Neuronal stem cell (in vitro differentiated cells): ENCODE data around the gene TMEM175.
"Not testable (repeated sequence)": the region's sequence is repeated elsewhere in the genome, so short reads cannot be mapped to it uniquely, and the experiment has no call there.

Source experiments
- DNase-seq: peaks from one replicate; pipeline ENCODE4 v3.0.0-alpha.2; 2013; ENCODE audit warnings: low spot score
- H2AFZ ChIP-seq: one replicate; pipeline ENCODE4 v1.6.1; 2013; ENCODE audit warnings: mild to moderate bottlenecking, low read length, inconsistent platforms
- H2AK5ac ChIP-seq: 2 replicates; pipeline ENCODE4 v1.6.1; 2013; ENCODE audit warnings: low read depth, mild to moderate bottlenecking, inconsistent platforms, low read length, moderate library complexity, mixed read lengths
- H2BK120ac ChIP-seq: 2 replicates; pipeline ENCODE4 v1.6.1; 2013; ENCODE audit warnings: low read depth, mild to moderate bottlenecking, inconsistent platforms, low read length, moderate library complexity, mixed read lengths
- H2BK12ac ChIP-seq: one replicate; pipeline ENCODE4 v1.6.1; 2013; ENCODE audit warnings: low read length, inconsistent platforms
- H2BK15ac ChIP-seq: 2 replicates; pipeline ENCODE4 v1.6.1; 2013; ENCODE audit warnings: mild to moderate bottlenecking, low read length, inconsistent platforms, mixed read lengths
- H2BK5ac ChIP-seq: one replicate; pipeline ENCODE4 v1.6.1; 2013; ENCODE audit warnings: inconsistent platforms, mild to moderate bottlenecking, low read length, moderate library complexity
- H3K14ac ChIP-seq: one replicate; pipeline ENCODE4 v1.6.1; 2013; ENCODE audit warnings: low read length, inconsistent platforms
- H3K18ac ChIP-seq: 2 replicates; pipeline ENCODE4 v1.6.1; 2013; ENCODE audit warnings: low read length, inconsistent platforms
- H3K23ac ChIP-seq: 2 replicates; pipeline ENCODE4 v1.6.1; 2013; ENCODE audit warnings: low read depth, mild to moderate bottlenecking, mixed read lengths, low read length, inconsistent platforms; ENCODE audit not compliant: poor library complexity
- H3K27ac ChIP-seq: replicated peaks from 3 replicates; pipeline ENCODE4 v1.5.1; 2013; ENCODE audit warnings: low read length, inconsistent platforms
- H3K27me3 ChIP-seq, 3 experiments: 2 replicates each; pipeline ENCODE4 v1.6.1; 2013; ENCODE audit warnings: low read length in 3 of 3, mild to moderate bottlenecking in 2 of 3, inconsistent platforms in 1 of 3, low read depth in 1 of 3, mixed read lengths in 1 of 3, moderate library complexity in 1 of 3; ENCODE audit not compliant: control insufficient read depth in 3 of 3, insufficient read depth in 3 of 3
- H3K36me3 ChIP-seq, 2 donors: replicated peaks in 1 of 2; 2 replicates each; pipeline ENCODE4 v1.6.1; 2013; ENCODE audit warnings: low read length in 2 of 2; ENCODE audit not compliant: control insufficient read depth in 2 of 2, insufficient read depth in 2 of 2
- H3K4ac ChIP-seq: 2 replicates; pipeline ENCODE4 v1.6.1; 2013; ENCODE audit warnings: inconsistent platforms, mild to moderate bottlenecking, low read length, moderate library complexity
- H3K4me1 ChIP-seq, 2 donors: 1 replicate in 1 of 2; 2 replicates in 1 of 2; pipeline ENCODE4 v1.6.1; 2013; ENCODE audit warnings: low read length in 2 of 2, low read depth in 1 of 2; ENCODE audit not compliant: control insufficient read depth in 2 of 2, insufficient read depth in 1 of 2
- H3K4me2 ChIP-seq: one replicate; pipeline ENCODE4 v1.6.1; 2013; ENCODE audit warnings: mild to moderate bottlenecking, low read length, inconsistent platforms; ENCODE audit not compliant: insufficient read depth, poor library complexity, severe bottlenecking
- H3K4me3 ChIP-seq, 2 donors: 2 replicates each; pipeline ENCODE4 v1.5.1; 2013; ENCODE audit warnings: low read length in 2 of 2, mild to moderate bottlenecking in 2 of 2, inconsistent platforms in 1 of 2, moderate library complexity in 1 of 2
- H3K79me1 ChIP-seq: one replicate; pipeline ENCODE4 v1.6.1; 2013; ENCODE audit warnings: low read depth, mild to moderate bottlenecking, inconsistent platforms, low read length, moderate library complexity
- H3K9ac ChIP-seq: one replicate; pipeline ENCODE4 v1.6.1; 2013; ENCODE audit warnings: mild to moderate bottlenecking, low read depth, low read length, inconsistent platforms; ENCODE audit not compliant: poor library complexity
- H3K9me3 ChIP-seq, 2 donors: replicated peaks in 1 of 2; 2 replicates each; pipeline versions ENCODE3 to v1.6.1; 2013; ENCODE audit warnings: low read length in 2 of 2, mild to moderate bottlenecking in 2 of 2, inconsistent platforms in 1 of 2, low read depth in 1 of 2, mixed read lengths in 1 of 2, moderate library complexity in 1 of 2; ENCODE audit not compliant: control insufficient read depth in 2 of 2, insufficient read depth in 1 of 2
- H4K8ac ChIP-seq: one replicate; pipeline ENCODE4 v1.6.1; 2013; ENCODE audit warnings: low read depth, mild to moderate bottlenecking, inconsistent platforms, low read length, moderate library complexity
- H4K91ac ChIP-seq: one replicate; pipeline ENCODE4 v1.6.1; 2013; ENCODE audit warnings: low read length, low read depth, mild to moderate bottlenecking, inconsistent platforms; ENCODE audit not compliant: poor library complexity
- WGBS, 2 donors: extraction: QIAGEN DNeasy Blood & Tissue Kit; methylation state at CpG; one replicate each; pipeline ENCODE4 v1.1.7; 2013; ENCODE audit warnings: missing lambda C conversion rate in 2 of 2, mixed read lengths in 1 of 2; ENCODE audit not compliant: insufficient read length in 2 of 2, insufficient replicate concordance in 1 of 2; ENCODE audit errors: extremely low coverage in 2 of 2; 5-methylcytosine and 5-hydroxymethylcytosine counted together

Gene TMEM175

GRCh38 chr4:973431-974397, 41.5 kb downstream of the TMEM175 start, which contains the start of gene DGKQ:
TSS of gene DGKQ (minus strand) at chr4:973569. CDS start at chr4:973482, 87 bp downstream.
- H3K18ac ChIP-seq: peak within 1 kb of the TSS; percentile 90
- peak; percentile 83 for DNase-seq
- H4K91ac ChIP-seq: no peak within 1 kb of the TSS
- H3K4me2 ChIP-seq: peak within 1 kb of the TSS; percentile 97
- peaks cover 7 to 11% of the 10 kb centered on the region in 2 donors for H3K9me3 ChIP-seq
- H2BK12ac ChIP-seq: peak within 1 kb of the TSS; percentile 58
- H2AK5ac ChIP-seq: peak within 1 kb of the TSS; percentile 88
- H2BK5ac ChIP-seq: peak within 1 kb of the TSS; percentile 13
- no peak within 1 kb of the TSS for H4K8ac ChIP-seq
- peaks cover 2 to 10% of the 10 kb centered on the region in 2 donors for H3K4me1 ChIP-seq
- no peaks in the 10 kb centered on the region for H3K36me3 ChIP-seq
- H3K23ac ChIP-seq: peak within 1 kb of the TSS; percentile 25
- H3K4me3 ChIP-seq: peak within 1 kb of the TSS; percentile 82 to 88
- H2BK15ac ChIP-seq: peak within 1 kb of the TSS; percentile 71
- H3K27me3 ChIP-seq: peaks cover 0 to 29% (median 4%) of the 10 kb centered on the region in 3 experiments
- peak within 1 kb of the TSS; percentile 82 for H3K14ac ChIP-seq
- WGBS, 2 donors: no CpG with 5 or more reads among the region's 123 CpGs
- H3K79me1 ChIP-seq: no peaks in the 10 kb centered on the region
- H3K9ac ChIP-seq: peak within 1 kb of the TSS; percentile 92
- no peak within 1 kb of the TSS for H3K27ac ChIP-seq
- peak within 1 kb of the TSS; percentile 76 for H3K4ac ChIP-seq
- H2AFZ ChIP-seq: peak within 1 kb of the TSS; percentile 94
- H2BK120ac ChIP-seq: no peak within 1 kb of the TSS

- no peak overlapping the region for H3K18ac ChIP-seq
Measured at GRCh38 chr4:974668-975067, 42.4 kb downstream of the TMEM175 start.

GRCh38 chr4:976016-976415, 43.8 kb downstream of the TMEM175 start:
- not testable (repeated sequence) for DNase-seq, H2BK120ac ChIP-seq, H2BK5ac ChIP-seq, H3K23ac ChIP-seq, H2AFZ ChIP-seq, H3K9ac ChIP-seq, H3K14ac ChIP-seq, H4K91ac ChIP-seq, H2BK15ac ChIP-seq, H3K18ac ChIP-seq, H3K4me2 ChIP-seq, H3K27ac ChIP-seq, H2AK5ac ChIP-seq, H4K8ac ChIP-seq, H3K36me3 ChIP-seq, H2BK12ac ChIP-seq, H3K4ac ChIP-seq, H3K79me1 ChIP-seq, H3K4me3 ChIP-seq
- peaks cover 7 to 11% of the 10 kb centered on the region in 2 donors for H3K9me3 ChIP-seq
- H3K27me3 ChIP-seq: peaks cover 4 to 18% (median 6%) of the 10 kb centered on the region in 3 experiments
- peaks cover 2 to 10% of the 10 kb centered on the region in 2 donors for H3K4me1 ChIP-seq
- WGBS, 2 donors: no CpG with 5 or more reads among the region's 25 CpGs

More at GRCh38 chr4:974668-975067, 42.4 kb downstream of the TMEM175 start:
- no peaks in the 10 kb centered on the region for H3K36me3 ChIP-seq
- H3K27ac ChIP-seq: no peak overlapping the region
- no peak overlapping the region for H3K23ac ChIP-seq
- peaks cover 2 to 10% of the 10 kb centered on the region in 2 donors for H3K4me1 ChIP-seq
- WGBS, 2 donors: no CpG with 5 or more reads among the region's 9 CpGs
- no peak overlapping the region for H3K14ac ChIP-seq
- no peaks in the 10 kb centered on the region for H3K79me1 ChIP-seq
- no peak overlapping the region for H3K4ac ChIP-seq
- H2AK5ac ChIP-seq: peak overlapping the region; percentile 83
- no peak overlapping the region for H2BK15ac ChIP-seq
- no peak overlapping the region for H3K4me2 ChIP-seq
- H3K9me3 ChIP-seq: peaks cover 7 to 11% of the 10 kb centered on the region in 2 donors
- DNase-seq: no peak
- no peak overlapping the region for H3K4me3 ChIP-seq
- H4K91ac ChIP-seq: no peak overlapping the region
- peaks cover 4 to 24% (median 6%) of the 10 kb centered on the region in 3 experiments for H3K27me3 ChIP-seq
- no peak overlapping the region for H4K8ac ChIP-seq
- no peak overlapping the region for H2BK12ac ChIP-seq
- no peak overlapping the region for H2AFZ ChIP-seq
- peak overlapping the region; percentile 13 for H2BK5ac ChIP-seq
- no peak overlapping the region for H3K9ac ChIP-seq
- no peak overlapping the region for H2BK120ac ChIP-seq
